NOMO-1 treated with dmso at 0.1 percent for 144 hours (cell line): Measurements from ENCODE around the gene FRMD4A.
"Not testable (repeated sequence)": the region's sequence is repeated elsewhere in the genome, so short reads cannot be mapped to it uniquely, and the experiment has no call there.

ENCODE experiments used
- DNase-seq: peaks from one replicate; lab custom pipeline; 2025; ENCODE audit not compliant: unreplicated experiment; lab: John Stamatoyannopoulos, UW

FRMD4A gene

DNA sequence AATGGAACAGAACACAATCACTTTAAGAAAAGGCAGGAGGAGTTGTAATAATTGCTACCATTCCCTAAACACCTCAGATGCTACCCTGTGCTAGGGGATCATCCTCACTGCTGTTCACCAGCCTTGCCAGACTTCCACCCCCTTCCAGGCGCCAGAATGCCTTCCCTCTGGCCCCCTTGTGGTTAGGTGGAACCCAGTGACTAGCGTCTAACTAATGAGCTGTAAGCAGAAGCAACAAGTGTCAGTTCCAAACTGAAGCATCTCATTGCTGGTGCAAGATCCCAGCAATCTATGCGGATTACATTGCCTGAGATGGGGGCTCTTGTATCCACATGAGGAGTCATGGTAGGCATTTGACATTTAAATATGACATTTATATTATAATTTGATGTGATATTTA lies 86.6 kb downstream of the FRMD4A start:
- DNase-seq, result no peak

GRCh38 chr10:14243221-14243620 lies 87.5 kb downstream of the FRMD4A start:
- DNase-seq, result no peak

DNA sequence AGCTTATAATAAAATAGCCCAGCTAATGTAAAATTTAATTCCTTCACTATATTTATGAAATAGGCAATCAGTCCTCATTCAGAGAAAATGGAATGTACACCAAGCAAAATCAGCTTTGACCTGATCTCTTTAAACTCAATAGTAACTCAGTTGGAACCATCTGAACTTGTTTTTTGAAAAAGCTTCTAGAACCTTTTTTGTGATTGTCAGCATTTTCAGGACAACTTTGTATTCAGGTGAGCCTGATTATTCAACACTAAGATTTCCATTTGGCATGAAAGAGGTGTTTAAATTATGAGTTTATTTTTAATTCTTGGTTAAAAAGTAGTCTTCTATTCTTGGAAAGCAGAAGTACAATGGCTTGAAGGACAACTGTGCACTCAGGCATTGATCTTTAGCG lies 89.5 kb downstream of the FRMD4A start:
- DNase-seq, result no peak

DNA sequence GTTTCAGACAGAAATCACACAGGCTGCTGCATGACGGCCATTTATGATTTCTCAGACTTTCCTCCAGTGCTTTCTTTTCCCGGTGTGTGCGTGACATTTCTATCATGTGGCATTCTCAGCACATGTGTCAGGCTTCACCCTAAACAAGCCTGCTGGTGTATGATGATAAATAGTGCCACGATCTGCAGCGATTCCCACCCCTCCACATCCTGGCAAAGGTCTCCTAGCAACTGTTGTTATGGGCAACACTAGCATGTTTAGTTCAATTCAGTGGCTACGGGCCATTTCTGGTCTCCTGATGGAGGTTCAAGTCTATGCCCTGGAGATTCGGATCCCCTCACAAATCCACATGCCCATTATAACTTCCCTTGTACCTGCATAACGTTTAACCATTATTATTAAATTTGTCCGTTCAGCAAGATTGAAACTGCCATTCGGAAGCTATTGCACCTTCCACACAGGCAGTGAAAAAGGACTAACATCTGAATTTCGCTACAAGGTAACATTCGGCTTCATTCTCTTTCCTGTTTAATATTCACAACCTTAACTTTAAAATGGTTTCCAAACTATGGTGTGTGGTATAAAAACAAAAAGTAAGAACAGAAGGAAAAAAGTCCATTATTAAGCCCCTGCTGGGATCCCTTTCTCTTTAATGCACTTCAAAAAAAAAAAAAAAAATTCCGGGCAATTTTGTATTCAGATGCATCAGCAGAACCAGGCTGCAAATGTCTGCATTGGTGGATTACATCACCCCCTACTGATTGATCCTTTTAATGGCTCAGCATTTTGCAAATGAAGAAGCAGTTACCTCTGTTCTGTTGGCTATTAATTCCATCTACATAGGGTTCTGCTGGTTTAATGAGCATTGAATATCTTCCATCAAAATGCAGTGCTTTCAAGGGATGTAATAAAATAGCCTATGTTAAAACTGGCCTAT lies 90.2 kb downstream of the FRMD4A start:
- no peak for DNase-seq

DNA sequence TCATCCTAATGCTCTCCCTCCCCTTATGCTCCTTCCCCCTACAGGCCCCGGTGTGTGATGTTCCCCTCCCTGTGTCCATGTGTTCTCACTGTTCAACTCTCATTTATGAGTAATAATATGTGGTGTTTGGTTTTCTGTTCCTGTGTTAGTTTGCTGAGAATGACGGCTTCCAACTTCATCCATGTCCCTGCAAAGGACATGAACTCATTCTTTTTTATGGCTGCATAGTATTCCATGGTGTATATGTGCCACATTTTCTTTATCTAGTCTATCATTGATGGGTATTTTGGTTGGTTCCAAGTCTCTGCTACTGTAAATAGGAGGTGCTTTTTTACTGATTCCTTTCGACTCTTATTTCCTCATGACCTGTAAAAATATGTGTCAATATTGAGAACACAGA lies 92.1 kb downstream of the FRMD4A start:
- not testable (repeated sequence) for DNase-seq

DNA sequence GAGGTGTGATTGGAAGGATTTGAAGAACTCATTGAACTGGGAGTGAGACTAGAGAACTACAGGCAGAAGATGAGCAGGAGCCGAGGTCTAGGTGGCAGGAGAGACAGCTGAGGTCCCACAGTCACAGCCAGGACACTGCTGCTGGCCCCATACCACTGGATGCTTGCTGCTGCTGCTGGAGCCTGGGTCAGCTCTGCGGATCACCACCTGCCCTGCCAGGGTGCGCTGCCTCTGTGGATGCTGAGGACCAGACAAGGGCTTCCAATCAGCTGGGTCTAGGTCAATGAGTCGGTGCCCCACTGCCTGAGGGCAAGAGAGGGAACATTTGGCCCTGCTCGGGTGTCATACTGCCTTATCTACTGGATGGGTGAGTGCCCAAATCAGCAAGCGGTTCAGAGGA lies 94.4 kb downstream of the FRMD4A start:
- no peak for DNase-seq

DNA sequence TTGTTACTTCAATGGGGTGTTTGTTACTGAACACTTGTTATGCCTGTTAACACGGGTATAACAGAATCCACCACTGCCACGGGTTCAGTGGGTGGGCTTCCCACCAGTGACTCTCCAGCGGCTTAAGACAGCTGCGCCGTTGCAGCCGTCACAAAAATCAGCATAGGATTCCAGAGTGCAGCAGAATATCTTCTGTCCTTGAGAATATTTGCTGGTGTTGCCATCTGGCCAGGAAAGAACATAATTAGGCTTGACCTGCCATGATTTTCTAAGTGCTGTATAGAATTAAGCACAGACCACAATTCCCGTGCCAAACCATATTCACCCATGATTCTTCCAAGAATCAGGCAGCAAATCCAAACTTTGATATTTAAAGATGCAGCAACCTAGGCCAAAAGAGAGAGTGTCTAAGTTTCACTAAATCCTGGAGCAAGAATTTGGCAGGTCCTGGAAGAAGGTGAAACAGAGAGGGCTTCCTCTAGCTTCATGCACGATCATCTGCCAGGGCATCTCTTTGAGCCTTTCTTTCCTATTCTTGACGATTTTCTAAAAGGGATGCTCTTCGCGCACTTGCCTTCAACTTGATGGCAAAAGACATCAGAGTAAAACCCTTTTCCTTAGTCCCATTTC lies 95.0 kb downstream of the FRMD4A start:
- DNase-seq, result no peak

- DNase-seq, result no peak
These were observed 97.2 kb downstream of the FRMD4A start for GRCh38 chr10:14233566-14233965.

DNA sequence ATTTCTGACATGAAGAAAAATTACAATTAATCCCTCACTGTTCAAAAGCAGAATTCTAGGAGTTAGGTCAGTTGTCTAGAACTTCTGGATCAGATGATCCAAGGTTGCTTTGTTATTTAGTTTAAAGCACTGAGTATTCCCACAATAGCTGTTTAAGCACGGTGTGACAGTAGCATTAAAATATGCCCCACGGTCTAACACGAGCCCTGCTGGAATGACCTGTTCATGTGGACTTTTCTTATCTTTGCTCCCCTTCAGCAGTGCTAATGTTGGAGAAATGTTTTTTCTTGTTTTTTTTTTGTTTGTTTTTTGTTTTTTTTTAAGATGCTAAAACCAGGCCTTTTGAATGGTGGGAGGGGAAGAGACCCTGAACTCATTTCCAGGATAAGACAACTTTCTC lies 101.9 kb downstream of the FRMD4A start:
- not testable (repeated sequence) for DNase-seq

- DNase-seq, result no peak
These were observed 105.3 kb downstream of the FRMD4A start for GRCh38 chr10:14225379-14225778.

DNA sequence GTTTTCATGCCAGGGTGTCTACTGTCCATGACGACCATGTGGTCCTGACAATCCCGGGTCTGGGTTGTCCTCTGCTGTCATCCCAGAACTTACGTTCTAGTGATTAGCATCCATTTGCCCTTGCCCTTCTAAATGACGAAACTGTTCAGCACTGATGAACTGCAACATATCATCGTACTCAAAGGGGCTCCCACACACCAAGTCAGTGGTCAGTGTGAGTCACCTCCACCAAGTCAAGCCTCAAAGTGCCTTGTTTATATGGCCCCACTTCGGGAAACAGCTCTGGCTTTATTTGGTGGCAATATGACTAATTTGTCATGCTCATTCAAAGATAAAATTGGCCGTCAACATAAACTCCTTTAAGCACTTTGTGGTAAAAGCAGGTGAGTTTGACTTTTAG lies 110.7 kb downstream of the FRMD4A start:
- DNase-seq, result no peak

DNA sequence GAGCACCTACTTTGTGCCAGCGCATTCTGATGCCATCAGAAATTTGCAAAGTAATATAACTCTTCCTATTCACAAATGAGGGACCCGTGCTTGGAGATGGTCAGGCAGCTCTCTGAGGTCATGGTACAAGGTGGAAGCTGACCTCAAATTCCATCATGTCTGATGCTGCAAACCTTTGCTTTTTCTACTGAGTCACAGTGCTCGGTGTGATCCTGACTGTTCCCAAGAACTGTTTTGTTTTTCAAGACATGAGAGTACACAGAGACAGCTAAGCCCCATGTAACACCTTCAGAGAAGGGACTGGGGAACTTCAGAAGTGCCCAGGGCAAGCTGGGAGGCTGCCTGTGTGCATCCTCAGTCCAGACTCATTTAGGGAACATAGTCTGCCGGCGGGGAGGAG lies 111.3 kb downstream of the FRMD4A start:
- DNase-seq, result no peak

DNA sequence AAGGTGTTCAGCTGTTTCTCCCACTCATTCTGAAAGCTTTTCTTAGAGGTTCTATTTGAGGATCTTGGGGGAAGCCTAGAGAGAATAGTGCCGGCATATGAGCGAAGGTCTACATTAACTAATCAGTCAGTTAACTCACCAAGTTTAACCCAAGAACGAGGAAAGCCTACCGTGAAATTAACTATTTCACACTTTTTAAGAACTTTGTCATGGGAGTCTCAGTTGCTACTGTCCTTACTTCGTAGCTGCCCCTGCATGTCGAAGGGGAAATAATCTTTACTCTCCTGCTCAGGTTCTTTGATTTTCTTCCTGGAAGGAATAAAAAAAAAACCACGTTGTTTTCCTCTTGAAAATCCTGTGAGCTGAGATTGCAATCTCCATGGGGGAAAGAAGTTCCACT lies 115.1 kb downstream of the FRMD4A start:
- DNase-seq, result no peak

DNA sequence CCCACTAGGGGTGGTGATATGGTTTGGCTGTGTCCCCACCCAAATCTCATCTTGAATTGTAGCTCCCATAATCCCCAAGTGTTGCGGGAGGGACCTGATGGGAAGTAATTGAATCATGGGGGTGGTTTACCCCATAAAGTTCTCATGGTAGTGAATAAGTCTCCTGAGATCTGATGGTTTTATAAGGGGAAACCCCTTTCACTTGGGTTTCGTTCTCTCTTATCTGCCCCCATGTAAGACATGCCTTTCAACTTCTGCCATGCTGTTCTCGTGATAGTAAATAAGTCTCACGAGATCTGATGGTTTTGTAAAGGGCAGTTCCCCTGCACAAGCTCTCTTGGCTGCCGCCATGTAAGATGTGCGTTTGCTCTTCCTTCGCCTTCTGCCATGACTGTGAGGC lies 117.0 kb downstream of the FRMD4A start:
- DNase-seq, result not testable (repeated sequence)

DNA sequence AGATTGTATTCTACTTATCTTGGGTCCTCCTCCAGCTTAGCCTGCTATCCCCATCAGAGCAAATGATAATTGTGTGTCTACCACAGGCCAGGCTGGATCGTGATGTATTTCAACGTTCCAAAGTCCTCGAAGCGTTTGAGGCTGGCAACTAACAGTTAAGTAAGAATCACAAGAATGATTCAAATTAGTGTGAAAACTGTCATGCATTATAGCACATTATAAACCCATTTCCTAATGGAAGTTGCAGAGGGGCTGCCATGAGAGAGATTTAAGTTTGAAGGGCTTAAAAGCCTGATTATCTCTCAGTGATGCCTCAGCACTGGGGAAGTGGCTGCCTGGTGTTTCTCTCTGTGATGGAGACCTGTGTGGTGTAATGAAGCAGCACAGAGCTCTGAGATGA lies 119.1 kb downstream of the FRMD4A start:
- no peak for DNase-seq

GRCh38 chr10:14208231-14208630 lies 122.5 kb downstream of the FRMD4A start:
- no peak for DNase-seq

DNA sequence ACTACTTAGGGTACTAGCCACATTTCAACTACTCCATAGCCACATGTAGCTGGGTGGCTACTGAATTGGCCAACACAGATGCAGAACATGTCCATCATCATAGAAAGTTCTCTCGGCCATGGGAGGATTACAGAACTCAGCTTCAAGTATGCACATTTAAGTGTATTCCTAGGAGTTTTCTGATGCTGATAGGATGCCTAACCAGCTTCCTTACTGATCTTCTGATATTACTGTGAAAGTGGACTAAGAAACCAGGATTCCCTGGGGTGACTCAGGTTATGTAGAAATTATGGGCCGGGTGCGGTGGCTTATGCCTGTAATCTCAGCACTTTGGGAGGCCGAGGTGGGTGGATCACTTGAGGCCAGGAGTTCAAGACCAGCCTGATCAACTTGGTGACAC lies 125.5 kb downstream of the FRMD4A start:
- no peak for DNase-seq

DNA sequence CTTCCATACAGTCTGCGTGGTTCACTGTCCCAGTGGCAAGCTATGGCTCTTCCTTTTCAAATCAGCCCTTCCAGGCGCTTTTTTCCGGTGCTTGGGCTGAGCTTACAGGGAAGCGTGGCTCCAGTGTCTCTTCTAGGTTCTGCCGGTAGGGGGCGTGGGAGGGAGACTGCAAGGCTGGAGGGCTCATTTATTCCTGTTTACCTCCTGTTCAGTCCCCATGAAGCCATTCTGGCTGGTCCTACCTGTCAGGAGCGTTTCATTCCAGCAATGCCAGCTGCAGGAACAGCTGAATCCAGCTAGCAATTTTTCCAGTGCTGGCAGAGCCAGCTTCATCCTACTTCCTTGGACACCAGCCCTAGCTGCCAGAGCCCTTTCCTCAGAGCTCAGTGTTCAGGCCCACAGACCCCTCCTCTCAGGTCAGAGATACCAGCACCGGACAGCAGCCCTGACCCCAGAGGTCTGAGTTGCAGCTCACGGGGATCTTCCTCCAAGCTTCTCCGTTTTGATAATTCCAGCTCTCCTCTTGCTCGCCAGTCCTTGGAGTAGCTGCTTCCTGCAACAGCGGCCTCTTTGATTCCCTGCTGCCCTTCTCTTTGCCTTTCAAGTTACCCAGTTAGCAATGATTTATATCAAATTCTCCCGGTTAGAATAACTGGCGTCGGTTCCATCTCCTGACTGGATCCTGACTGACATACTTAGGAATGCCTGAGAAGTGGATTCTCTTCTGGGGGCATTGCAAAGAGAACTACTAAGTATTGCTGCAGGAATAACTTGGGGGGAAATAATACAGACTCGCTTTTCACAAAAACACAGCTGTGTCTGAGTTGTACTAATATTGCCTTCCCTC lies 129.8 kb downstream of the FRMD4A start:
- DNase-seq, result no peak

GRCh38 chr10:14199098-14199497 lies 131.6 kb downstream of the FRMD4A start:
- DNase-seq, result not testable (repeated sequence)

- DNase-seq, result no peak
These were observed 132.6 kb downstream of the FRMD4A start for GRCh38 chr10:14198078-14198477.

DNA sequence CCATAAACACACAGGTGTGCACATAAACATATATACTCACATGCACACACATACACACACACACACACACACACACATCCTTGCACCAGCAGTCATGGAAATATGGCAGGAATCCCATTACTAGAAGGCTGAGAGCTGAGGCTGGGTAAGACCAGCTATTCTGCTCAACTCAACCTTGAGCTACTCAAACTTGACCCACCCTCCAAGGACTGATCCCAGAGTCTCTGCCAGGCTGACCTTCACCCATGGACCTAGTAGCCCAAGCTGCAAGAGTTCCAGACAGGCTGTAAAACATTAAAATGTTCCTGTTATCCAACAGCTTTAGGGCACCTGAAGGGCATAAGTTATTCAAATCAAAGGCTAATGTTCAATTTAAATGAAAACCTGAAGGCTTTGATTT lies 134.6 kb downstream of the FRMD4A start:
- DNase-seq, result no peak

DNA sequence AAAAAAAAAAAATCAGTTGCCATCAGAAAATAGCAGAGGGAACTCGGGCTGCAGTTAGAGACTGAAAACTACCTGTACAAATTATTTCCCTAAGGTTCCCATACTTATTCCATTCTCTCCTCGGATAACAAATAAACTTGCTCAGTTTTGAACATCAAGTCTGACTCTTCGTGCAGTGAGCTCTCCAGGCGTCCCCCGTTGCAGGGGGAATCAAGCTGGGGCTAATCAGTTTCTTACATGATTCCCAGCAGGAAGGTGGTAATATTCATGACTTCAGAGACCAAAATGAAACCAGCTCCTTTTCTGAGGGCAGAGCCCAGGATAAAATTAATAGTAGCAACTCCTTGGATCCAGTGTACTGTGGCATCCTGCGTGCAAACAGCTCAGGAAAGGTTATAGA lies 135.3 kb downstream of the FRMD4A start:
- no peak for DNase-seq
